Gastrocnemius medialis (tissue), 4 donors: Measurements from ENCODE around the gene LSP1. TPM values are rescaled to one million over a fixed set of nuclear protein-coding genes. Genes with fewer than 3 reads are reported as not detected.
"Not testable (repeated sequence)": the region's sequence is repeated elsewhere in the genome, so short reads cannot be mapped to it uniquely, and the experiment has no call there.

ENCODE experiments used
- ATAC-seq, 2 donors: fragments of 150-250 bp; one replicate each; pipeline ENCODE4 v1.9.1; 2016
- DNase-seq, 2 donors: peaks; one replicate each; pipeline ENCODE4 v3.0.0-alpha.2; 2019
- H3K27ac ChIP-seq, 4 donors: fragments of 200-600 bp; sonication (generic); 1 replicate in 1 of 4; 2 replicates in 3 of 4; pipeline ENCODE4 v1.5.1; 2016 to 2018; ENCODE audit warnings: mild to moderate bottlenecking in 2 of 4, moderate library complexity in 1 of 4
- H3K27me3 ChIP-seq, 3 donors: fragments of 200-600 bp; sonication (generic) in 2 of 3; 1 replicate in 1 of 3; 2 replicates in 2 of 3; pipeline versions ENCODE4 v1.5.1 to v1.6.0; 2016 to 2019; ENCODE audit warnings: mild to moderate bottlenecking in 1 of 3, moderate library complexity in 1 of 3
- H3K36me3 ChIP-seq, 2 donors: fragments of 200-600 bp; sonication (generic) in 1 of 2; one replicate each; pipeline ENCODE4 v1.5.1; 2017 to 2018
- H3K4me1 ChIP-seq, 2 donors: fragments of 200-600 bp; sonication (generic) in 1 of 2; one replicate each; pipeline ENCODE4 v1.5.1; 2016 to 2017; ENCODE audit warnings: mild to moderate bottlenecking in 2 of 2
- H3K4me3 ChIP-seq, 4 donors: fragments of 200-600 bp; sonication (generic) in 3 of 4; 1 replicate in 1 of 4; 2 replicates in 3 of 4; pipeline ENCODE4 v1.5.1; 2016 to 2019; ENCODE audit warnings: mild to moderate bottlenecking in 2 of 4
- H3K9me3 ChIP-seq, 3 donors: fragments of 200-600 bp; sonication (generic) in 2 of 3; 1 replicate in 1 of 3; 2 replicates in 2 of 3; pipeline ENCODE4 v1.5.1; 2016 to 2019
- POLR2A ChIP-seq, 2 donors: fragments of 450-650 bp; IDR thresholded peaks; one replicate each; pipeline ENCODE4 v1.6.1; 2017; ENCODE audit warnings: antibody characterized with exemption in 2 of 2, mild to moderate bottlenecking in 2 of 2, moderate library complexity in 2 of 2
- in situ Hi-C, 4 donors: fragments of 200-750 bp; cut with MboI; loops; one replicate each; pipeline versions ENCODE4 v1.15.0 to v1.8.0; 2017; ENCODE audit warnings: low sequenced_read_pairs in 4 of 4
- intact Hi-C: fragments of 100-400 bp; cut with DNase I; formaldehyde crosslinking; loops from one replicate; pipeline ENCODE4 v1.15.1; 2023; ENCODE audit warnings: low total_unique reads
- total RNA-seq, 4 donors: library from RNA; depleted of rRNA; stranded (reverse); fragments of >200 nt; gene quantifications; one replicate each; pipeline versions ENCODE4 v1.1.0 to v1.2.3, GENCODE V29; 2016
- TF ChIP-seq, protein P1 (sequence below), 5 experiments: fragments of 450-650 bp in 3 of 5; fragments of 200-600 bp in 2 of 5; sonication (generic) in 2 of 5; IDR thresholded peaks in 4 of 5; conservative IDR thresholded peaks in 1 of 5; 1 replicate in 4 of 5; 2 replicates in 1 of 5; pipeline ENCODE4 v1.5.1; 2016 to 2019; ENCODE audit warnings: antibody characterized with exemption in 5 of 5, mild to moderate bottlenecking in 3 of 5, moderate library complexity in 3 of 5

The LSP1 gene
- total RNA-seq, 4 donors from 2014 or later: 3.0 to 13.5 (median 5.5) TPM

- TF ChIP-seq, protein P1, sequence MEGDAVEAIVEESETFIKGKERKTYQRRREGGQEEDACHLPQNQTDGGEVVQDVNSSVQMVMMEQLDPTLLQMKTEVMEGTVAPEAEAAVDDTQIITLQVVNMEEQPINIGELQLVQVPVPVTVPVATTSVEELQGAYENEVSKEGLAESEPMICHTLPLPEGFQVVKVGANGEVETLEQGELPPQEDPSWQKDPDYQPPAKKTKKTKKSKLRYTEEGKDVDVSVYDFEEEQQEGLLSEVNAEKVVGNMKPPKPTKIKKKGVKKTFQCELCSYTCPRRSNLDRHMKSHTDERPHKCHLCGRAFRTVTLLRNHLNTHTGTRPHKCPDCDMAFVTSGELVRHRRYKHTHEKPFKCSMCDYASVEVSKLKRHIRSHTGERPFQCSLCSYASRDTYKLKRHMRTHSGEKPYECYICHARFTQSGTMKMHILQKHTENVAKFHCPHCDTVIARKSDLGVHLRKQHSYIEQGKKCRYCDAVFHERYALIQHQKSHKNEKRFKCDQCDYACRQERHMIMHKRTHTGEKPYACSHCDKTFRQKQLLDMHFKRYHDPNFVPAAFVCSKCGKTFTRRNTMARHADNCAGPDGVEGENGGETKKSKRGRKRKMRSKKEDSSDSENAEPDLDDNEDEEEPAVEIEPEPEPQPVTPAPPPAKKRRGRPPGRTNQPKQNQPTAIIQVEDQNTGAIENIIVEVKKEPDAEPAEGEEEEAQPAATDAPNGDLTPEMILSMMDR (IDR thresholded peaks at IDR 0.05 in 4 of 5, conservative IDR thresholded peaks at IDR 0.05 in 1 of 5): no peak
- no peak for TF ChIP-seq POLR2A (IDR thresholded peaks at IDR 0.05)
- Histone ChIP-seq H3K4me1 (peaks cover under 1 to 27% of the 10 kb centered on the region in 2 donors), H3K27ac (peak overlapping the region; percentile 58 to 73 (median 66)), H3K27me3 (peaks cover 34 to 62% (median 60%) of the 10 kb centered on the region in 3 donors), H3K4me3 (peak overlapping the region in 1 of 4 donors; percentile 37), H3K36me3 (no peaks in the 10 kb centered on the region), H3K9me3 (no peaks in the 10 kb centered on the region)
- in situ Hi-C loops (no loop called here), intact Hi-C loops (no loop called here)
- ATAC-seq (peak in 1 of 2 donors; percentile 13), DNase-seq (peak in 1 of 2 donors; percentile 20)
These were observed 20.3 kb downstream of the LSP1 start for GRCh38 chr11:1873048-1873812.

DNA sequence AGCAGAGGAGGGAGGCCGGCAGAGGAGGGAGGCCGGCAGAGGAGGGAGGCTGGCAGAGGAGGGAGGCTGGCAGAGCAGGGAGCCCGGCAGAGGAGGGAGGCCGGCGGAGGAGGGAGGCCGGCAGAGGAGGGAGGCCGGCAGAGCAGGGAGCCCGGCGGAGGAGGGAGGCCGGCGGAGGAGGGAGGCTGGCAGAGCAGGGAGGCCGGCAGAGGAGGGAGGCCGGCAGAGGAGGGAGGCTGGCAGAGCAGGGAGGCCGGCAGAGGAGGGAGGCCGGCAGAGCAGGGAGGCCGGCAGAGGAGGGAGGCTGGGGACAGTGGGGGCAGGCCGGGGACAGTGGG lies 20.9 kb downstream of the LSP1 start:
- H3K9me3 ChIP-seq, in situ Hi-C loops, intact Hi-C loops, ATAC-seq, H3K36me3 ChIP-seq: not testable (repeated sequence)
- DNase-seq: peak in 1 of 2 donors; percentile 2
- Histone ChIP-seq H3K27me3 (peaks cover 32 to 56% (median 55%) of the 10 kb centered on the region in 3 donors), H3K27ac (peak overlapping the region; percentile 58 to 73 (median 66)), H3K4me1 (peaks cover 0 to 23% of the 10 kb centered on the region in 2 donors), H3K4me3 (peak overlapping the region in 1 of 4 donors; percentile 37)

GRCh38 chr11:1874441-1875092 lies 21.7 kb downstream of the LSP1 start:
- H3K27me3 ChIP-seq: peaks cover 26 to 49% (median 47%) of the 10 kb centered on the region in 3 donors
- intact Hi-C loops, H3K4me3 ChIP-seq, H3K36me3 ChIP-seq, DNase-seq, H3K9me3 ChIP-seq, ATAC-seq: not testable (repeated sequence)
- peaks cover 0 to 19% of the 10 kb centered on the region in 2 donors for H3K4me1 ChIP-seq
- H3K27ac ChIP-seq: peak overlapping the region; percentile 84 to 89 (median 88)
- in situ Hi-C loops: loop anchor here in 1 of 4 donors (25.0 kb wide), 1 partner anchor 288 kb away; the partner anchor contains the start of genes INS and TH

DNA sequence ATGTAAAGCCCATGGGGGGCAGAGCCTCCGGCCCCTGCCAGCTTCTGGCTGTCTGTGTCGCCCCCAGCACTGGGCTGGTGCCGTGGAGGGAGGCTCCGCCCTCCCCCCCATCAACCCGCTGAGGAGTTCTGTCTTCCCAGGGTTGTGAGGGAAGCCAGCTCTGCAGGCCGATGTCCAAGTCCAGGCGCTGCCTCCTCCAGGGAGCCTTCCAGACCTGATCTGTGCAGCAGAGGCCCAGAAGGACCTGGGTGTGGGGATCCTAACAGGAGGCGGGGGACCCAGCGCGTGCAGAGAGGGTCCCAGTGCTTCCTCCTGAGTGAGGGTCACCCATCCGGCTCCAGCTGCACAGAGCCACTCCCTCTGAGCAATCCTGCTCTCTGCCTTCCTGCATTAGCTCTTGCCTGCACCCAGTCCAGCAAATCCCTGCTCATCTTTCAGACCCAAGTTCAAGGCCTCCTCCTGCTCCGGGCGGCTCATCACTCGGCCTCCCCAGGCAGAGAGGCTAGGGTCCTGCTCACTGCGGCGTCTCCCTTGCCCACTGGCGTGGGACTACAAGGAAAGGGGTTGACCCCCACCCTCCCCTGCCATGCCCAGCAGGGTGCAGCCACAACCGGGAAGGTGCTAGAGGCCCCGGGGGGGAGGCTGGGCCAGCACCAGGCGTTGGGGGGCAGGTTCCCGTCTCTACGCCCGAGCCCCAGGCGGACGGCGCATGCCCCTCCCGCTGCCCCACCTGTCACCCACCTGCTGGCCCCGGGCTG lies 22.4 kb downstream of the LSP1 start:
- no peak for TF ChIP-seq POLR2A (IDR thresholded peaks at IDR 0.05)
- TF ChIP-seq, protein P1 (IDR thresholded peaks at IDR 0.05 in 4 of 5, conservative IDR thresholded peaks at IDR 0.05 in 1 of 5): no peak
- peak overlapping the region in 1 of 4 donors; percentile 5 for H3K4me3 ChIP-seq
- ATAC-seq (no peak), DNase-seq (peak in 1 of 2 donors; percentile 18)
- in situ Hi-C loops: loop anchor here in 1 of 4 donors (25.0 kb wide), 1 partner anchor 287 kb away; the partner anchor contains the start of genes INS and TH
- no peaks in the 10 kb centered on the region for H3K9me3 ChIP-seq
- no peaks in the 10 kb centered on the region for H3K36me3 ChIP-seq
- intact Hi-C loops: no loop called here
- peak overlapping the region; percentile 84 to 89 (median 88) for H3K27ac ChIP-seq
- H3K27me3 ChIP-seq: peaks cover 20 to 42% (median 40%) of the 10 kb centered on the region in 3 donors
- H3K4me1 ChIP-seq: peaks cover 6 to 23% of the 10 kb centered on the region in 2 donors

DNA sequence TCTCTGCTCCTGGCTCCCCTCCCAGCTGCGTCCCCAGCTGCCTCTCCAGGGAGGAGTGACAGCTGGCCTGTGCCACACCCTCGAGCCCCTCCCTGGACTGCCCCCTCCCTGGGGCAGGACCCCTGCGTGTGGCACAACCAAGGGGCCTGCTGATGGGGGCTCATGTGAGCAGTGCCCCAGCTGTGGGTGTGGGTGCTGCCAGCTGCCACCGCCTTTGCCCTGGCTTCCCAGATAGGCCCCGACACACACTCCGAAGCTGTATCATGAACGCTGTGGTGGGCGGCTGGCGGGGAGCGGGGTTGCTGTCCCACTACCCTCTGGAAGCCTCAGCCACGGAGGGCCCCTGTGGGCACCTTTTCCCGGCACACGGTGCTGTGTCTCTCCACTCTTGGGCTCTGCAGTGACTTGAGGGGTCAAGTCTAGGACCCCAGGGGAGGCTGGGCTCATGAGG lies 23.0 kb downstream of the LSP1 start:
- Histone ChIP-seq H3K27ac (peak overlapping the region; percentile 84 to 89 (median 88)), H3K4me1 (peaks cover 11 to 29% of the 10 kb centered on the region in 2 donors)
- H3K36me3 ChIP-seq: not testable (repeated sequence)

More for the DNA sequence above, 23.0 kb downstream of the LSP1 start:
- H3K9me3 ChIP-seq, ATAC-seq, DNase-seq, intact Hi-C loops: not testable (repeated sequence)
- in situ Hi-C loops: loop anchor here in 1 of 4 donors (25.0 kb wide), 1 partner anchor 286 kb away; the partner anchor contains the start of genes INS and TH
- Histone ChIP-seq H3K4me3 (peak overlapping the region in 2 of 4 donors; percentile 27), H3K27me3 (peaks cover 18 to 36% (median 34%) of the 10 kb centered on the region in 3 donors)
